Right lobe of liver (tissue), 4 donors: ENCODE data around the gene CNTN2.

ENCODE experiments used
- POLR2A ChIP-seq: fragments of 450-650 bp; IDR thresholded peaks from one replicate; pipeline ENCODE4 v1.6.1; 2017; ENCODE audit warnings: antibody characterized with exemption, mild to moderate bottlenecking
- TF ChIP-seq, protein P1 (sequence below), 4 donors: fragments of 200-600 bp in 3 of 4; fragments of 450-650 bp in 1 of 4; IDR thresholded peaks; one replicate each; pipeline versions ENCODE4 v1.5.1 to v1.8.0; 2016 to 2022; ENCODE audit warnings: antibody characterized with exemption in 4 of 4, mild to moderate bottlenecking in 2 of 4
- donor health status: DM: no; HTN: no; CAD: no.
- donor health status: DM: no; HTN: no; CAD: no.
- donor health status: DM: no; HTN: yes; CAD: no.

DNA sequence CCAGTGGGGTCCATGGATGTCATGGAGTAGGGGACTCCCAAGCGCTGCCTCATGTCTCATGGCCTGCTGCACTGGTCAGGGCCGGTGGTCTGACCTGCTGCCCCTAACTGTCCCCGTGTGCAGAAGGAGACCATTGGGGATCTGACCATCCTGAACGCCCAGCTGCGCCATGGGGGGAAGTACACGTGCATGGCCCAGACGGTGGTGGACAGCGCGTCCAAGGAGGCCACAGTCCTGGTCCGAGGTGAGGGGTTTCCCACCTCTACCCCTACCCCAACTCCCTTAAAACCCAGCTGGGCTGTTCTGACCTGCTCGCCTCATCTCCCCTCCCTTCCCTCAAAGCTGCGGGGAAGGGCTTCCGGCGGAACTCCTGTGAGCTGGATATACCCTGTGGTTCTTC, 22.7 kb downstream of the CNTN2 start:
- TF ChIP-seq, protein P1, sequence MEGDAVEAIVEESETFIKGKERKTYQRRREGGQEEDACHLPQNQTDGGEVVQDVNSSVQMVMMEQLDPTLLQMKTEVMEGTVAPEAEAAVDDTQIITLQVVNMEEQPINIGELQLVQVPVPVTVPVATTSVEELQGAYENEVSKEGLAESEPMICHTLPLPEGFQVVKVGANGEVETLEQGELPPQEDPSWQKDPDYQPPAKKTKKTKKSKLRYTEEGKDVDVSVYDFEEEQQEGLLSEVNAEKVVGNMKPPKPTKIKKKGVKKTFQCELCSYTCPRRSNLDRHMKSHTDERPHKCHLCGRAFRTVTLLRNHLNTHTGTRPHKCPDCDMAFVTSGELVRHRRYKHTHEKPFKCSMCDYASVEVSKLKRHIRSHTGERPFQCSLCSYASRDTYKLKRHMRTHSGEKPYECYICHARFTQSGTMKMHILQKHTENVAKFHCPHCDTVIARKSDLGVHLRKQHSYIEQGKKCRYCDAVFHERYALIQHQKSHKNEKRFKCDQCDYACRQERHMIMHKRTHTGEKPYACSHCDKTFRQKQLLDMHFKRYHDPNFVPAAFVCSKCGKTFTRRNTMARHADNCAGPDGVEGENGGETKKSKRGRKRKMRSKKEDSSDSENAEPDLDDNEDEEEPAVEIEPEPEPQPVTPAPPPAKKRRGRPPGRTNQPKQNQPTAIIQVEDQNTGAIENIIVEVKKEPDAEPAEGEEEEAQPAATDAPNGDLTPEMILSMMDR (IDR thresholded peaks at IDR 0.05) = no peak
- no peak for TF ChIP-seq POLR2A
